HFFc6 (cell line): ENCODE data around the gene VEZF1. TPM values are rescaled to one million over a fixed set of nuclear protein-coding genes. Genes with fewer than 3 reads are reported as not detected.

Experiments
- DNase-seq: peaks from one replicate; pipeline ENCODE4 v3.0.0-alpha.2; 2018
- H3K27ac Mint-ChIP-seq: 2 replicates; pipeline ENCODE4 v1.8.0; 2020; ENCODE audit warnings: mild to moderate bottlenecking, mixed read lengths
- H3K27me3 Mint-ChIP-seq: 2 replicates; pipeline ENCODE4 v1.8.0; 2021; ENCODE audit warnings: mild to moderate bottlenecking, moderate library complexity, mixed read lengths; ENCODE audit not compliant: insufficient read depth
- H3K36me3 Mint-ChIP-seq: 2 replicates; pipeline ENCODE4 v1.8.0; 2021; ENCODE audit warnings: low read depth, mixed read lengths
- H3K4me1 Mint-ChIP-seq: 2 replicates; pipeline ENCODE4 v1.8.0; 2020; ENCODE audit warnings: low read depth, mixed read lengths
- H3K4me3 Mint-ChIP-seq: 2 replicates; pipeline ENCODE4 v1.8.0; 2020; ENCODE audit warnings: mild to moderate bottlenecking, moderate library complexity, mixed read lengths
- H3K9me3 Mint-ChIP-seq: 2 replicates; pipeline ENCODE4 v1.8.0; 2020; ENCODE audit warnings: mild to moderate bottlenecking, mixed read lengths
- total RNA-seq, 6 experiments: library from RNA; stranded (reverse); fragmentation: NEBNext Ultra II Directional; extraction: Animal tissue kit (Norgen Biotek cat#: 25700); gene quantifications; 2 replicates in 1 of 6; 3 replicates in 5 of 6; pipeline ENCODE4 v1.2.3, GENCODE V29; 2021
- TF ChIP-seq, protein P1 (sequence below): fragments of 200-600 bp; sonication (generic); IDR thresholded peaks from 2 replicates; pipeline ENCODE4 v1.5.0; 2021; ENCODE audit warnings: antibody characterized with exemption, mild to moderate bottlenecking

The VEZF1 gene
- total RNA-seq, 6 experiments from 2014 or later, result 41.7 to 56.5 (median 51.8) TPM

DNA sequence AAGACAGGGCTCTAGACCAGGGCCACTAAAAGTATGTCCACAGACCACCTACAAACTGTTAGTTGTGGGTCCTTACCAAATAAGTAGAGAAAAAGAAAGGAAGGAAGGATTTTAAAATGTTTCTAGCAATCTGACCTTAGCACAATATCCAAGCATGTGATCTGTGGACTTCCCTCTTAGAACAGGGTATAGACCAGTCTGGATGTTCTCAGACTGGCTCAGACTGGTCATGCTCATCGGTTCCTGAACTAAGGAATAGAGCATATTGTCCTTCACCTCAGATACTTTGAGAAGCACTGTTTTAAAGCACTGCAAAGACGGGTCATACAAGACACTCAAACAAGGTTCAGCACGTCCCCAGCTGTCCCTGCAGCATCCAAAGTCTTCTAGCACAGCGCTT, 58.7 kb downstream of the VEZF1 start:
- peaks cover 2% of the 10 kb centered on the region for H3K27me3 Mint-ChIP-seq
- H3K27ac Mint-ChIP-seq, result no peak overlapping the region
- no peaks in the 10 kb centered on the region for H3K9me3 Mint-ChIP-seq
- TF ChIP-seq, protein P1, sequence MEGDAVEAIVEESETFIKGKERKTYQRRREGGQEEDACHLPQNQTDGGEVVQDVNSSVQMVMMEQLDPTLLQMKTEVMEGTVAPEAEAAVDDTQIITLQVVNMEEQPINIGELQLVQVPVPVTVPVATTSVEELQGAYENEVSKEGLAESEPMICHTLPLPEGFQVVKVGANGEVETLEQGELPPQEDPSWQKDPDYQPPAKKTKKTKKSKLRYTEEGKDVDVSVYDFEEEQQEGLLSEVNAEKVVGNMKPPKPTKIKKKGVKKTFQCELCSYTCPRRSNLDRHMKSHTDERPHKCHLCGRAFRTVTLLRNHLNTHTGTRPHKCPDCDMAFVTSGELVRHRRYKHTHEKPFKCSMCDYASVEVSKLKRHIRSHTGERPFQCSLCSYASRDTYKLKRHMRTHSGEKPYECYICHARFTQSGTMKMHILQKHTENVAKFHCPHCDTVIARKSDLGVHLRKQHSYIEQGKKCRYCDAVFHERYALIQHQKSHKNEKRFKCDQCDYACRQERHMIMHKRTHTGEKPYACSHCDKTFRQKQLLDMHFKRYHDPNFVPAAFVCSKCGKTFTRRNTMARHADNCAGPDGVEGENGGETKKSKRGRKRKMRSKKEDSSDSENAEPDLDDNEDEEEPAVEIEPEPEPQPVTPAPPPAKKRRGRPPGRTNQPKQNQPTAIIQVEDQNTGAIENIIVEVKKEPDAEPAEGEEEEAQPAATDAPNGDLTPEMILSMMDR, result no peak
- no peak for DNase-seq
- no peak overlapping the region for H3K4me3 Mint-ChIP-seq
- H3K4me1 Mint-ChIP-seq, result peaks cover 40% of the 10 kb centered on the region
- peaks cover 2% of the 10 kb centered on the region; the same call in 1 of the 2 replicates for H3K36me3 Mint-ChIP-seq

DNA sequence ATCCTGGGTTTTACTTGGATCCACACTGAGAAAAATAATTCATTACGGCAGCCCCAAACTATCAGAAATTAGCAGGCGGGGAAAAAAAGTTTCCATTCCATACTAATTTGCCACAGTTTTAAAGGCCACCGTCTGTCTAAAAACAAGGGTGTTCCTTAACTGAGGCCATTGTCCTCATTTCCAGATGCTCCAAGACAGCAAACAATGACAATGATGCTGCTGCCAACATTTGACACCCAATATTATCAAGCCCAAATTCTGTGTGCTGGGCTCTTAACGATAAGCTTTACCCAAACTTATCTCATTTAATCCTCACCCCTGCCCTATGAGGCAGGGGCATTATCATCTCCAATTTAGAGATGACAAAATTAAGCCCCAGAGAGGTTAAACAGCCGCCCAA, 59.1 kb downstream of the VEZF1 start:
- peaks cover 2% of the 10 kb centered on the region for H3K27me3 Mint-ChIP-seq
- H3K9me3 Mint-ChIP-seq, result no peaks in the 10 kb centered on the region
- DNase-seq, result no peak
- H3K27ac Mint-ChIP-seq, result no peak overlapping the region
- no peak overlapping the region for H3K4me3 Mint-ChIP-seq
- H3K4me1 Mint-ChIP-seq, result peaks cover 40% of the 10 kb centered on the region
- peaks cover 4% of the 10 kb centered on the region; the same call in 1 of the 2 replicates for H3K36me3 Mint-ChIP-seq
- TF ChIP-seq, protein P1, result no peak

DNA sequence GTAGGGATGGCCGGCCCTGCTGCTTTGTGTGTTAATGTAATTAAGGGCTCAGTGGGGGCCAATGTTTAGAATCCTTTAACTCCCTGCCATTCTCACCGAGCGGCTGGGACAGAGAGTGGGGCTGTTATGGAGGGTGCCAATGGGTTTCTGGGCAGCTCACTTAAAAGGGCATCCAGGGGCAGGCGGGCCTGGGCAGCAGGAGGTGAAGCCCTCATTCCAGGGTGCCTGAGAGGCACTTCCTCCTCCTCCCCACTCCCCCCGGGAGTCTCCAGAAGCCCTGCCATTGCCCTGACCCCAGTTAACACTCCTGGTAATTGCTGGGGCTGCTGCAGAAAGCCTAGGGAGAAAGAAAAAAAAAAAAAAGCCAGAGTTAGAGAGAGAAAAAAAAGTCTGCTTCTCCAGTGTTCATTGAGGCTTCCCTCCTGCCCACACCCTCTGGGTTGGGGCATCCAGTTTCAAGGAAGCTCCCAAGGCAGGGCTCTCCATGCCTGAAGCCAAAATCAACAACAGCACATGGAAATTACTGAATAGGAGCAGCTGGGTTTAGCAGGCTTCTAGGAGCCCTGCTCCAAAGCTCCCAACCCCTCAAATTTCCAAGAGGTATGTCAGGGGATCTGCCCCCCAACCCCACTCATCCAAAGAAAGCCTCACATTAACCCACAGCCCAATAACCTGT, 60.9 kb downstream of the VEZF1 start:
- peak; percentile 50 for DNase-seq
- 0 out of 2 replicates have a peak overlapping the region, but pooled peaks have one; percentile 17 for H3K4me3 Mint-ChIP-seq
- H3K9me3 Mint-ChIP-seq, result no peaks in the 10 kb centered on the region
- TF ChIP-seq, protein P1, result no peak
- peaks cover 41% of the 10 kb centered on the region for H3K4me1 Mint-ChIP-seq
- H3K36me3 Mint-ChIP-seq, result peaks cover 12% of the 10 kb centered on the region; the same call in 1 of the 2 replicates
- peak overlapping the region; percentile 62 for H3K27ac Mint-ChIP-seq
- peaks cover 2% of the 10 kb centered on the region for H3K27me3 Mint-ChIP-seq

DNA sequence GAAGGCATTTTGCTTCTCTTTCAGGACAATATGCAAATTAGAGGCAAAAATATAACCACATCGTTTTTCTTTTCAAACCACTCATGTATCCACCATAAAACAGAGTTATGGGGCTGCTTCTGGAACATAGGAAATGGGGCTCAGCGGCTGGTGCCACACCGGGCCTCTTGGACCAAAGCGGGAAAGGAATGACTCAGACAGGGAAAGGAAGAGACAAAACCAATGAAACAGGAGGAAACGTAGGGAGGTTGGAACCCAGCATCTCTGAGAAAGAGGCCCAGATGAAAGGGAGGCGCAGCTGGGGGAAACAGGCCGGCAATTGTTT, 61.4 kb downstream of the VEZF1 start:
- Mint-ChIP-seq H3K9me3 (no peaks in the 10 kb centered on the region), H3K4me3 (peak overlapping the region; percentile 43; the same call in 1 of the 2 replicates), H3K27me3 (no peaks in the 10 kb centered on the region; the same call in none of the 2 replicates), H3K36me3 (peaks cover 12% of the 10 kb centered on the region; the same call in 1 of the 2 replicates), H3K27ac (peak overlapping the region; percentile 62), H3K4me1 (peaks cover 42% of the 10 kb centered on the region)
- DNase-seq, result no peak
- TF ChIP-seq, protein P1, result no peak

DNA sequence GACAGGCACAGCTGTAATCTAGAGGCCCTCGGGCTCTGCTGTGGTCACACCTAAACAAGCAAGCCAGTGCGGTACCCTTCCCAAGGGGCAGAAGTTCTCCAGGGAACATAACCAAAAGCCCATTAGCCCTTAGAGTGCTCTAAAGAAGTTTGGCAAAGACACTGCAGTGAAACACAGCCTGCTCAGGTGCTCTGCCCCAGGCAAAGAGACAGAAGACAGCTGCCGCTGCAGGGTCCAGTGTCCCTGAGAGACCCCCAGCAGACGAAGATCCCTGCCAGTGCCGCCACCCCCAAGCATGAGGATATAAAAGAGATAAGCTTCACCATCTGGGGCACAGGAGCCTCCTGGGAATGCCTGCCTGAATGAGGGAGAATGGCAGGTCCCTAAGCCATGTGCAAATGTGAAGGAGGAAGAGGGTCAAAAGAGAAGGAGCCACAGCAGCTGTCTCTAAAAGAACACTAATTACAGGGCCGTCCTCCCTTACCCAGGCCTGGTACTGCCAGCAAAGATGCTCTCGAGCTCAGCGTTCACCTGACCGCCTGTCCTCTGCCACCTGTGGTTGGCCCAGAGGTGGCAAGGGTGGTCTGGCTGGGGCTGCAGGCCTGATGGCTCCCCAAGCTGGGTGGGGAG, 62.6 kb downstream of the VEZF1 start:
- no peaks in the 10 kb centered on the region for H3K9me3 Mint-ChIP-seq
- peaks cover 38% of the 10 kb centered on the region for H3K4me1 Mint-ChIP-seq
- no peaks in the 10 kb centered on the region; the same call in none of the 2 replicates for H3K27me3 Mint-ChIP-seq
- H3K36me3 Mint-ChIP-seq, result peaks cover 12% of the 10 kb centered on the region; the same call in 1 of the 2 replicates
- no peak overlapping the region for H3K4me3 Mint-ChIP-seq
- no peak overlapping the region for H3K27ac Mint-ChIP-seq
- TF ChIP-seq, protein P1, result no peak
- no peak for DNase-seq
